Mucosa of descending colon (tissue), 3 donors: Measurements from ENCODE around the gene TMEM145. TPM values are rescaled to one million over a fixed set of nuclear protein-coding genes. Genes with fewer than 3 reads are reported as not detected.

Experiments
- ATAC-seq: fragments of 200-7000 bp; cut with Tn5 transposase; one replicate; pipeline ENCODE4 v1.9.1; 2020; ENCODE audit warnings: mild to moderate bottlenecking, moderate library complexity
- DNase-seq, 3 donors: peaks; one replicate each; pipeline ENCODE4 v3.0.0-alpha.2; 2020
- H3K36me3 ChIP-seq: fragments of 200-600 bp; one replicate; pipeline ENCODE4 v1.8.0; 2021; ENCODE audit warnings: low read depth, mild to moderate bottlenecking
- H3K4me1 ChIP-seq: fragments of 200-600 bp; one replicate; pipeline ENCODE4 v1.8.0; 2021; ENCODE audit warnings: low read depth, mild to moderate bottlenecking
- H3K4me3 ChIP-seq: fragments of 200-600 bp; one replicate; pipeline ENCODE4 v1.8.0; 2021; ENCODE audit warnings: mild to moderate bottlenecking
- H3K9me3 ChIP-seq: fragments of 200-600 bp; one replicate; pipeline ENCODE4 v1.8.0; 2021; ENCODE audit warnings: mild to moderate bottlenecking
- CTCF ChIP-seq: fragments of 200-600 bp; IDR thresholded peaks from one replicate; pipeline ENCODE4 v1.8.0; 2022; ENCODE audit warnings: antibody characterized with exemption, mild to moderate bottlenecking
- intact Hi-C, 2 donors: fragments of 100-400 bp; cut with DNase I in 1 of 2; cut with micrococcal nuclease in 1 of 2; formaldehyde crosslinking; loops; one replicate each; pipeline versions ENCODE4 v1.11.0 to v1.11.1; 2022; cut with DNase I, micrococcal nuclease
- total RNA-seq, 3 donors: library from RNA; stranded (reverse); fragmentation: NEBNext Ultra II Directional in 2 of 3; extraction: Animal tissue kit (Norgen Biotek cat#: 25700) in 2 of 3; gene quantifications; one replicate each; pipeline versions ENCODE4 v1.2.1 to v1.2.4, GENCODE V29; 2021 to 2023
- donor health status: DM: no; HTN: no; CAD: no; lungs with moderate emphysema.
- donor health status: DM: no; HTN: no; CAD: no.
- donor health status: DM: no; HTN: yes; CAD: no.

TMEM145 gene
- total RNA-seq, 3 donors from 2014 or later: 0.17 to 0.63 TPM; not detected in 1

DNA sequence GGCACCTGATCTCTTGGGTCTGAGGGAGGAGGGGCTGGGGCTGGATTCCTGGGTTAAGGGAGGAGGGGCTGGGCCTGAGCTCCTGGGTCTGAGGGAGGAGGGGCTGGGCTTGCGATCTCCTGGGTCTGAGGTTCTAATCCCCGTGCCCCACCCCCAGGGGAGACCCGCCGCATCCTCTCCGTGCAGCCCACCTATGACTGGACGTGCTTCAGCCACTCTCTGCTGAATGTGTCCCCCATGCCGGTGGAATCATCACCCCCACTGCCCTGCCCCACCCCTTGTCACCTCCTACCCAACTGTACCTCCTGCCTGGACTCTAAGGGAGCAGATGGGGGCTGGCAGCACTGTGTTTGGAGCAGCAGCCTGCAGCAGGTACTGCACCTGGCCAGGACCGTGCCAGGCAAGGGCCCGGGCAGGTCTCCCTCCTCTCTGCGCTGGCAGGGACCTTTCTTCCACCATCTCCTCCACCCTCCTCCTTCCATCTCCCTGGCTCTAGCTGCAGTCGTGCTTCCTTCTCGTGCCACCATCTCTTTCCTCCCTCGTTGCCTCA is 49.9 kb downstream of the TMEM145 start:
- ATAC-seq (no peak), DNase-seq (no peak)
- TF ChIP-seq CTCF: no peak
- no peak overlapping the region for H3K4me3 ChIP-seq
- intact Hi-C loops: no loop called here
- H3K9me3 ChIP-seq: no peaks in the 10 kb centered on the region
- no peaks in the 10 kb centered on the region for H3K36me3 ChIP-seq
- no peaks in the 10 kb centered on the region for H3K4me1 ChIP-seq

DNA sequence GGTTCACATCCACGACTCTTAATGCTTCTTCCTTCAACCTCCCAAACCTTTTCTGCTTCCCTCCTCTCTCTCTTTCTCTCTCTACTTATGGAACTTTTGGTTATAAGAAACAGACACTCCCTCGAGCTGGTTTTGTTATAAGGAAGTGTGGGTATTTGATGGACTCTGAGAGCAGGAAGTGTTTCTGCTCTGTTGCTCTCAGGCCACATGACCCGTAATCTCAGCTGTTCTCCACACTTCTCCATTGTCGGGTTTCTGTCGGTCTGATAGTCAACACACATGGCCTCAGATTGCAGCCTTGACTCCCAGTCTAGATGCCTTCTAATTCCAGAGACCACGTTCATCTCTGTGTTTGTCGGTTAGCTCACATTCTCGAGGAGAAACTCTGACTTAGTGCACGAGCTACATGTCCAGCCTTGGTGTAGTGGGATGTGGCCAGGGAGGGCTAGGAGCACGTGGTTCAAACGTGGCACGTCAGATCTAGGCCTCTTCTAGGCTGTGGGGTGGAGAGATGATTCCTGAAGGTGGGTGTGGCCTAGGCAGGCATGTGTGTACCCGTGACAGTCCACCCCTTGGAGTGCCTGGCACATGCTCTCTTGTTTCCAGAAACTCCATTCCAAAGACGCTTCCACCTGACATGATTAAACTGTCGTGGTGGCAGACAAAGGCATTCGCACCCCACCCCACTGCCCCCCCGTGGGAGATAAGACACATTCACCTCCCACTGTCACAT is 50.7 kb downstream of the TMEM145 start:
- ATAC-seq: peak; percentile 53

GRCh38 chr19:42366673-42367072 is 53.6 kb downstream of the TMEM145 start:
- ATAC-seq: no peak
- no peak for DNase-seq
- H3K36me3 ChIP-seq: no peaks in the 10 kb centered on the region

More for the DNA sequence above, 50.7 kb downstream of the TMEM145 start:
- intact Hi-C loops: no loop called here
- no peak overlapping the region for H3K4me3 ChIP-seq
- H3K9me3 ChIP-seq: no peaks in the 10 kb centered on the region
- no peak for TF ChIP-seq CTCF
- DNase-seq: no peak
- no peaks in the 10 kb centered on the region for H3K36me3 ChIP-seq
- no peaks in the 10 kb centered on the region for H3K4me1 ChIP-seq

DNA sequence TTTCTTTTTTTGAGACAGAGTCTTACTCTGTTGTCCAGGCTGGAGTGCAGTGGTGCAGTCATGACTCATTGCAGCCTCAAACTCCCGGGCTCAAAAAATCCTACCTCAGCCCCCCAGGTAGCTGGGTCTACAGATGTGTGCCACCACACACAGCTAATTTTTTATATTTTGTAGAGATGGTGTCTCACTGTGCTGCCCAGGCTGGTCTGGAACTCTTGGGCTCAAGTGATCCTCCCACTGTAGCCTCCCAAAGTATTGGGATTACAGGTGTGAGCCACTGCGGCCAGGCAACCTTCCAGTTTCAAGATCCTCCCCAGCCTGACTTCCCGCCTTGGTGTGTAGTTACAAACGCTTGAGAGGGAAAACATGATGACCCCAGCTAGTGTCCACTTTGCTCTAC is 54.8 kb downstream of the TMEM145 start:
- intact Hi-C loops: no loop called here
- no peaks in the 10 kb centered on the region for H3K4me1 ChIP-seq
- no peak overlapping the region for H3K4me3 ChIP-seq
- no peaks in the 10 kb centered on the region for H3K36me3 ChIP-seq
- TF ChIP-seq CTCF: no peak
- H3K9me3 ChIP-seq: no peaks in the 10 kb centered on the region
- DNase-seq (no peak), ATAC-seq (no peak)

More at GRCh38 chr19:42366673-42367072, 53.6 kb downstream of the TMEM145 start:
- H3K4me1 ChIP-seq: no peaks in the 10 kb centered on the region
- intact Hi-C loops: no loop called here
- TF ChIP-seq CTCF: no peak
- no peak overlapping the region for H3K4me3 ChIP-seq
- H3K9me3 ChIP-seq: no peaks in the 10 kb centered on the region

DNA sequence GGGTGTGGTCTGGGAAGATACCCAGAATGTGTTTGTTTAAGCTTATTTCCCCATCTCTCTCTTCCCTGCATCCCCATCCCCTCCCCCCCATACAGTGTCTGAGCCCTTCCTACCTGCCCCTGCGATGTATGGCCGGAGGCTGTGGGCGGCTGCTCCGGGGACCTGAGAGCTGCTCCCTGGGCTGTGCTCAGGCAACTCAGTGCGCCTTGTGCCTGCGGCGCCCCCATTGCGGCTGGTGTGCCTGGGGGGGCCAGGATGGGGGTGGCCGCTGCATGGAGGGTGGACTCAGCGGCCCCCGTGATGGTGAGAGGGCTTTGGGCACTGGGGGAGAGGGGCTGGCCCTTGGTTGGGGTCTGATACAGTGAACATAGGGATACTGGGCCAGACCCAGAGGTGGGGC is 55.3 kb downstream of the TMEM145 start:
- DNase-seq (no peak), ATAC-seq (no peak)
- Histone ChIP-seq H3K4me1 (no peaks in the 10 kb centered on the region), H3K4me3 (no peak overlapping the region), H3K9me3 (no peaks in the 10 kb centered on the region), H3K36me3 (no peaks in the 10 kb centered on the region)
- intact Hi-C loops: no loop called here
- no peak for TF ChIP-seq CTCF
